Tibial nerve (tissue), 3 donors: Measurements from ENCODE around the gene CIAO2B.

Experiments used
- CTCF ChIP-seq, 5 experiments: fragments of 200-600 bp in 3 of 5; fragments of 450-650 bp in 2 of 5; sonication (generic) in 3 of 5; IDR thresholded peaks; one replicate each; pipeline ENCODE4 v1.5.1; 2016 to 2019; ENCODE audit warnings: antibody characterized with exemption in 5 of 5, mild to moderate bottlenecking in 3 of 5, moderate library complexity in 2 of 5
- POLR2A ChIP-seq, 2 donors: fragments of 450-650 bp; IDR thresholded peaks; one replicate each; pipeline ENCODE4 v1.6.1; 2017; ENCODE audit warnings: antibody characterized with exemption in 2 of 2, mild to moderate bottlenecking in 2 of 2, moderate library complexity in 2 of 2

DNA sequence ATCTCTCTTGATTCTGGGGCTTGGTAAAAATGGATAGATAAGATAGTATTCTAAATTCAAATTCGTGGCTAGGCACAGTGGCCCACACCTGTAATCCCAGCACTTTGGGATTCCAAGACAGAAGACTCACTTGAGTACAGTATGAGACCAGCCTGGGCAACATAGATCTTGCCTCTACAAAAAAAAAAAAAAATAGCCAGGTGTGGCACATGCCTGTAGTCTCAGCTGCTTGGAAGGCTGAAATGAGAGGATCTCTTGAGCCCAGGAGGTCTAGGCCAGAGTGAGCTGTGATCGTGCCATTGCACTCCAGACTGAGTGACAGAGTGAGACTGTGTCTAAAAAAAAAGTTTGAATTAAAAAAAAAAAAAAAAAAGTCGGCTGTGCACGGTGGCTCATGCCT lies 44.6 kb downstream of the CIAO2B start:
- TF ChIP-seq POLR2A (IDR thresholded peaks at IDR 0.05) (no peak), CTCF (IDR thresholded peaks at IDR 0.05) (no peak)
